Parathyroid adenoma (tissue), 2 donors: ENCODE results near the gene MCL1.
"Not testable (repeated sequence)": the region's sequence is repeated elsewhere in the genome, so short reads cannot be mapped to it uniquely, and the experiment has no call there.

Experiments
- H2AFZ ChIP-seq: fragments of 300-600 bp; sonication (generic); one replicate; pipeline ENCODE4 v1.7.0; 2017; ENCODE audit warnings: antibody characterized with exemption, mild to moderate bottlenecking
- H3K27ac ChIP-seq: fragments of 300-600 bp; sonication (generic); one replicate; pipeline ENCODE4 v1.7.0; 2017
- H3K27me3 ChIP-seq: fragments of 300-600 bp; sonication (generic); one replicate; pipeline ENCODE4 v1.7.0; 2017; ENCODE audit warnings: low read length; ENCODE audit not compliant: control insufficient read depth, insufficient read depth
- H3K36me3 ChIP-seq: fragments of 300-600 bp; sonication (generic); one replicate; pipeline ENCODE4 v1.7.0; 2017; ENCODE audit warnings: low read length; ENCODE audit not compliant: control insufficient read depth, insufficient read depth
- H3K4me1 ChIP-seq: fragments of 300-600 bp; sonication (generic); one replicate; pipeline ENCODE4 v1.7.0; 2017; ENCODE audit warnings: control low read depth
- H3K4me2 ChIP-seq: fragments of 300-600 bp; sonication (generic); one replicate; pipeline ENCODE4 v1.7.0; 2017; ENCODE audit warnings: low read length
- H3K4me3 ChIP-seq: fragments of 300-600 bp; sonication (generic); one replicate; pipeline ENCODE4 v1.7.0; 2017; ENCODE audit warnings: low read depth, low read length
- H3K79me2 ChIP-seq: fragments of 300-600 bp; sonication (generic); one replicate; pipeline ENCODE4 v1.7.0; 2017; ENCODE audit warnings: control low read depth
- H3K9ac ChIP-seq: fragments of 300-600 bp; sonication (generic); one replicate; pipeline ENCODE4 v1.7.0; 2017; ENCODE audit warnings: mild to moderate bottlenecking
- H3K9me3 ChIP-seq: fragments of 300-600 bp; sonication (generic); one replicate; pipeline ENCODE4 v1.7.0; 2017; ENCODE audit warnings: low read length; ENCODE audit not compliant: control insufficient read depth
- TF ChIP-seq, protein P1 (sequence below): fragments of 300-600 bp; sonication (generic); IDR thresholded peaks from one replicate; pipeline ENCODE4 v1.7.0; 2017; ENCODE audit warnings: antibody characterized with exemption, mild to moderate bottlenecking
- donor health status: primary hyperparathyroidism.

MCL1 gene

DNA sequence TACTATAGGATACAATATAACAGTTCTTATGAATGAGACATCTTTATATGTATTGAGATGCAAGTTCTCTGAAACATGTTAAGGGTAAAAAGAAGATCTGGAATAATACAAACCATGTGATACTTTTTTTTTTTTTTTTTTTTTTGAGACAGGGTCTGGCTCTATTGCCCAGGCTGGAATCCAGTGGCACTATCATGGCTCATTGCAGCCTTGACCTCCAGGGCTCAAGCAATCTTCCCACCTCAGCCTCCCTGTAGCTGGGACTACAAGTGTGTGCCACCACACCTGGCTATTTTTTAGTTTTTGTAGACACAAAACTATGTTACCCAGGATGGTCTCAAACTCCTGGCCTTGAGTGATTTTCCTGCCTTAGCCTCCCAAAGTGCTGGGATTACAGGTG is 22.1 kb upstream of the MCL1 start:
- Histone ChIP-seq H3K27ac (no peak overlapping the region), H3K4me3 (no peak overlapping the region), H3K36me3 (no peaks in the 10 kb centered on the region), H3K9ac (no peak overlapping the region), H2AFZ (no peak overlapping the region), H3K4me1 (no peaks in the 10 kb centered on the region), H3K79me2 (no peaks in the 10 kb centered on the region), H3K9me3 (no peaks in the 10 kb centered on the region), H3K27me3 (no peaks in the 10 kb centered on the region), H3K4me2 (no peak overlapping the region)
- TF ChIP-seq, protein P1, sequence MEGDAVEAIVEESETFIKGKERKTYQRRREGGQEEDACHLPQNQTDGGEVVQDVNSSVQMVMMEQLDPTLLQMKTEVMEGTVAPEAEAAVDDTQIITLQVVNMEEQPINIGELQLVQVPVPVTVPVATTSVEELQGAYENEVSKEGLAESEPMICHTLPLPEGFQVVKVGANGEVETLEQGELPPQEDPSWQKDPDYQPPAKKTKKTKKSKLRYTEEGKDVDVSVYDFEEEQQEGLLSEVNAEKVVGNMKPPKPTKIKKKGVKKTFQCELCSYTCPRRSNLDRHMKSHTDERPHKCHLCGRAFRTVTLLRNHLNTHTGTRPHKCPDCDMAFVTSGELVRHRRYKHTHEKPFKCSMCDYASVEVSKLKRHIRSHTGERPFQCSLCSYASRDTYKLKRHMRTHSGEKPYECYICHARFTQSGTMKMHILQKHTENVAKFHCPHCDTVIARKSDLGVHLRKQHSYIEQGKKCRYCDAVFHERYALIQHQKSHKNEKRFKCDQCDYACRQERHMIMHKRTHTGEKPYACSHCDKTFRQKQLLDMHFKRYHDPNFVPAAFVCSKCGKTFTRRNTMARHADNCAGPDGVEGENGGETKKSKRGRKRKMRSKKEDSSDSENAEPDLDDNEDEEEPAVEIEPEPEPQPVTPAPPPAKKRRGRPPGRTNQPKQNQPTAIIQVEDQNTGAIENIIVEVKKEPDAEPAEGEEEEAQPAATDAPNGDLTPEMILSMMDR: no peak

DNA sequence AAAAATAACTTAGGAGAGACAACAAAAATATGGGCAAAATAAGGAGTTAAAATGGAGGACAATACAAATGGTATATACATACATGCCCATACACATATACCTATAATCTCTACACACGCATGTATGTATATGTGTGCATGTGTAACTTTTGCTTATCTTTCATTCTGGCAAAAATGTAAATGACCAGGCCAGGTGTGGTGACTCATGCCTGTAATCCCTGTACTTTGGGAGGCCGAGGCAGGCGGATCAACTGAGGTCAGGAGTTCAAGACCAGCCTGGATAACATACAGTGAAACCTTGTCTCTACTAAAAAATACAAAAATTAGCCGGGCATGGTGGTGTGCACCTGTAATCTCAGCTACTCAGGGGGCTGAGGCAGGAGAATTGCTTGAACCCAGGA is 18.9 kb upstream of the MCL1 start:
- not testable (repeated sequence) for H3K27ac ChIP-seq, H3K4me2 ChIP-seq, H3K4me3 ChIP-seq, H3K27me3 ChIP-seq, H3K36me3 ChIP-seq, H3K9ac ChIP-seq, H2AFZ ChIP-seq, H3K79me2 ChIP-seq, H3K9me3 ChIP-seq, H3K4me1 ChIP-seq

DNA sequence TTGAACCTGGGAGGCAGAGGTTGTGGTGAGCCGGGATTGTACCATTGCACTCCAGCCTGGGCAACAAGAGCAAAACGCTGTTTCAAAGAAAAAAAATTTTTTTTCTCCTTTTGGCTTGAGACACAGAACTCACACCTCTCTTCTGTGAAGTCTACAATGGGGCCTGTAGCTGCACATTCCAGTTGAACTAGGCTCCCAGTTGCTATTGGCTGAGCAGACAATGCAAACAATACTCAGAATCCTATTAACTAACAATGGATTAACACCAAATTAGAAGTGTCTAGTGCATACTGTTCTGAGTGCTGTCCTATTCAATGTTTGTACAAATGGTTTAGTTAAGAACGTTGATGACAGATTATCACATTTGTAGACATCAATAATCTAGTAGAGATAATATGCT is 17.6 kb upstream of the MCL1 start:
- Histone ChIP-seq H3K27me3 (no peaks in the 10 kb centered on the region), H3K4me1 (no peaks in the 10 kb centered on the region), H3K79me2 (no peaks in the 10 kb centered on the region), H3K9me3 (no peaks in the 10 kb centered on the region), H3K4me2 (no peak overlapping the region), H2AFZ (no peak overlapping the region), H3K9ac (no peak overlapping the region), H3K4me3 (no peak overlapping the region), H3K36me3 (no peaks in the 10 kb centered on the region), H3K27ac (no peak overlapping the region)
- TF ChIP-seq, protein P1: no peak

DNA sequence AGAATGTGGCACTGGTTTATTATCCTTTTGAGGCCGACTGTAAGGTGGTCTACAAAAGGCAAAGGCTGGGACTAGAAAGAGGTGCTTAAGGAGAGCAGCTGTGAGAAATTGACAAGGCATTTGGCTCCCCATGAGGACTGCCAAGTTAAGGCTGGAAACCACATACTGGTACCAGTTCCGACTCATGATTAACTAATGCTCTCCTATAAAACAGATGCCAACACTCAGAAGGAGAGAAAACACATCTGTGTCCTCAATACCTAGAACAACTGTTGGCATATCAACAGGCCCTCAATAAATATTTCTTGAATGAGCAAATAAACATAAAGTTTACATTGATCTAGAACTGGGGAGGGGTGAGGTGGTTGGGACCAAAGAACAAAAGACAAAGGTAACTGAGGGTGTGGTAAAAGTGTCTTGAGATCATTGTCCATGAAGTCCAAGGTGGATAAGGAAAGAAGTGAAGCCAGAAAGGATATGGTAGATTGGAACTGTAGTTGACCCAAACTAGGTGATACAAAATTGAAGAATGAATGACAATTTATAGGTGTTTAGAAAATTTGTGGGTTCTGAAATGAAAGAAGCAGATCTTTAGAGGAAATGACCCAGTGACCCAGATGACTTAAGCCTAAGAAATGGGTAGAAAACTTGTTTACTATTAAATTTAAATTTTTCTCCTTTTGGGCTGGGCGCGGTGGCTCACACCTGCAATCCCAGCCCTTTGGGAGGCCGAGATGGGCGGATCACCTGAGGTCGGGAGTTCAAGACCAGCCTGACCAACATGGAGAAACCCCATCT is 16.9 kb upstream of the MCL1 start:
- Histone ChIP-seq H3K36me3 (no peaks in the 10 kb centered on the region), H3K27ac (no peak overlapping the region), H3K9ac (no peak overlapping the region), H3K9me3 (no peaks in the 10 kb centered on the region), H3K79me2 (no peaks in the 10 kb centered on the region), H3K27me3 (no peaks in the 10 kb centered on the region), H2AFZ (no peak overlapping the region), H3K4me1 (no peaks in the 10 kb centered on the region), H3K4me2 (no peak overlapping the region), H3K4me3 (no peak overlapping the region)
- TF ChIP-seq, protein P1: no peak

DNA sequence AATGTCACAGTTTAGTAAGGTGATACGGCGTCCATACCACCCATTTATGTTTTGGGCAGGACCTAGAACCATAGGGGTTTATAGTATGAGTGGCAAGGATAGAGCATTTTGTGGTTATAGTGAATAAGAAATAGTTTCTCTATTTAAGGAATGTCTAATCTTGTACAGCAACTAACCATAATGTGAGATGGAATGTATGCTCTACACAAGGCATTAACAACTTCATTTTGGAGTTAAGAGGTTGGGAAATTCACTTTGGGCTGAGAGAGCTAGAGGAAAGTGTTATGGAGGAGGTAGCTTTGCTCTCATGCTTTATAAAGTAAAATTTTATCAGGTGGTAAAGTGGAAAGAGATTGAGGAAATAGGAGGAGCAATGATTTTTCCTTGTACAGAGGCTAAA is 3.0 kb upstream of the MCL1 start:
- Histone ChIP-seq H3K9ac (no peak overlapping the region), H3K9me3 (no peaks in the 10 kb centered on the region), H3K79me2 (peaks cover 15% of the 10 kb centered on the region), H3K4me1 (peaks cover 5% of the 10 kb centered on the region), H3K36me3 (no peaks in the 10 kb centered on the region), H3K27me3 (no peaks in the 10 kb centered on the region), H2AFZ (no peak overlapping the region), H3K27ac (no peak overlapping the region), H3K4me3 (no peak overlapping the region), H3K4me2 (no peak overlapping the region)
- TF ChIP-seq, protein P1: no peak

DNA sequence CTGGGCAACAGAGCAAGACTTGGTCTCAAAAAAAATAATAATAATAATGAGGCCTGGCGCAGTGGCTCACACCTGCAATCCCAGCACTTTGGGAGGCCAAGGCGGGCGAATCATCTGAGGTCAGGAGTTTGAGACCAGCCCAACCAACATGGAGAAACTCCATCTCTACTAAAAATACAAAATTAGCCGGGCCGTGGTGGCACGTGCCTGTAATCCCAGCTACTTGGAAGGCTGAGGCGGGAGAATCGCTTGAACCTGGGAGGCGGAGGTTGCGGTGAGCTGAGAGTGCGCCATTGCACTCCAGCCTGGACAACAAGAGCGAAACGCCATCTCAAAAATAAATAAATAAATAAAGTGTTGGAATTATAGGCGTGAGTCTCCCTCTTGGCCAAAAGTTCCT is 2.6 kb upstream of the MCL1 start:
- not testable (repeated sequence) for H3K27ac ChIP-seq, H3K4me3 ChIP-seq, H3K4me2 ChIP-seq, H3K9me3 ChIP-seq, H3K9ac ChIP-seq, H2AFZ ChIP-seq, H3K27me3 ChIP-seq, H3K36me3 ChIP-seq, H3K4me1 ChIP-seq
- H3K79me2 ChIP-seq: peaks cover 19% of the 10 kb centered on the region

DNA sequence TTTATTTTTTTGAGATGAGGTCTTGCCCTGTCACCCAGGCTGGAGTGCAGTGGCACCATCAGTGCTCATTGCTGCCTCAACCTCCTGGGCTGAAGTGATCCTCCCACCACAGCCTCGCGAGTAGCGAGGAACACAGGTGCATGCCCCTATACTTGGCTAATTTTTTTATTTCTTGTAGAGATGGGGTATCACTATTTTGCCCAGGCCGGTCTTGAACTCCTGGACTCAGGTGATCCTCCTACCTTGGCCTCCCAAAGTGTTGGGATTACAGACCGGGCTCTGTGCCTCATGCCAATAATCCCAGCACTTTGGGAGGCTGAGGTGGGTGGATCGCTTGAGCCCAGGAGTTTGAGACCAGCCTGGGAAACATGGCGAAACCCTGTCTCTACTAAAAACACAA is 2.0 kb upstream of the MCL1 start:
- not testable (repeated sequence) for H3K9ac ChIP-seq

DNA sequence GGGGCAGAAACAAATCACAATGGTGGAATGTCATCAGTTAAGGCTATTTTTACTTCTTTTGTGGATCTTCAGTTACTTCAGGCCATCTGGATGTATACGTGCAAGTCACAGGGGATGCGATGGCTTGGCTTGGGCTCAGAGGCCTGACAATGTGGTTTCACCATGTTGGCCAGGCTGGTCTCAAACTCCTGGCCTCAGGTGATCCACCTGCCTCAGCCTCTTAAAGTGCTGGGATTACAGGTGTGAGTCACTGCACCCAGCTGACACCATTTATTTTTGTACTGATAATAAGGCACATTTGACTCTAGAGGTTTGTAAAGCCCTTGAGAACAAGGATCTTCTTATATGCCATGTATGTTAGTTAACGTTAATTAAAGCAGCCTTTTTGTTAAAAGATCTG is 1.6 kb upstream of the MCL1 start:
- H3K79me2 ChIP-seq: peaks cover 23% of the 10 kb centered on the region
- H3K4me1 ChIP-seq, H3K9ac ChIP-seq, H3K4me3 ChIP-seq, H3K9me3 ChIP-seq, H2AFZ ChIP-seq, H3K27me3 ChIP-seq, H3K36me3 ChIP-seq, H3K4me2 ChIP-seq, H3K27ac ChIP-seq: not testable (repeated sequence)

More for the DNA sequence above, 2.0 kb upstream of the MCL1 start:
- H3K27me3 ChIP-seq, H3K4me2 ChIP-seq, H2AFZ ChIP-seq, H3K9me3 ChIP-seq, H3K27ac ChIP-seq, H3K4me1 ChIP-seq, H3K36me3 ChIP-seq, H3K4me3 ChIP-seq: not testable (repeated sequence)
- peaks cover 23% of the 10 kb centered on the region for H3K79me2 ChIP-seq
